ENCODE data around the gene C5orf15.

GRCh38 chr5:133998042-133998441, 29.6 kb upstream of the C5orf15 start:
- no peak for TF ChIP-seq CTCF (IDR thresholded peaks at IDR 0.05)
- no peak for TF ChIP-seq POLR2A (IDR thresholded peaks at IDR 0.05)
